ENCODE measurements around the gene CDK5RAP1.

GRCh38 chr20:33328157-33329137, 72.9 kb downstream of the CDK5RAP1 start:
- TF ChIP-seq, protein P1, sequence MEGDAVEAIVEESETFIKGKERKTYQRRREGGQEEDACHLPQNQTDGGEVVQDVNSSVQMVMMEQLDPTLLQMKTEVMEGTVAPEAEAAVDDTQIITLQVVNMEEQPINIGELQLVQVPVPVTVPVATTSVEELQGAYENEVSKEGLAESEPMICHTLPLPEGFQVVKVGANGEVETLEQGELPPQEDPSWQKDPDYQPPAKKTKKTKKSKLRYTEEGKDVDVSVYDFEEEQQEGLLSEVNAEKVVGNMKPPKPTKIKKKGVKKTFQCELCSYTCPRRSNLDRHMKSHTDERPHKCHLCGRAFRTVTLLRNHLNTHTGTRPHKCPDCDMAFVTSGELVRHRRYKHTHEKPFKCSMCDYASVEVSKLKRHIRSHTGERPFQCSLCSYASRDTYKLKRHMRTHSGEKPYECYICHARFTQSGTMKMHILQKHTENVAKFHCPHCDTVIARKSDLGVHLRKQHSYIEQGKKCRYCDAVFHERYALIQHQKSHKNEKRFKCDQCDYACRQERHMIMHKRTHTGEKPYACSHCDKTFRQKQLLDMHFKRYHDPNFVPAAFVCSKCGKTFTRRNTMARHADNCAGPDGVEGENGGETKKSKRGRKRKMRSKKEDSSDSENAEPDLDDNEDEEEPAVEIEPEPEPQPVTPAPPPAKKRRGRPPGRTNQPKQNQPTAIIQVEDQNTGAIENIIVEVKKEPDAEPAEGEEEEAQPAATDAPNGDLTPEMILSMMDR (IDR thresholded peaks at IDR 0.05) = no peak
- TF ChIP-seq POLR2AphosphoS5 (IDR thresholded peaks at IDR 0.05; ENCODE audit: insufficient read depth in 1 of 2, low read depth in 1 of 2) (no peak), POLR2A (IDR thresholded peaks at IDR 0.05) (no peak)
